ENCODE results near the gene GPATCH1. TPM values are rescaled to one million over a fixed set of nuclear protein-coding genes. Genes with fewer than 3 reads are reported as not detected.

Gene GPATCH1
- polyA plus RNA-seq, 1 donor from 2014 or later = 11.5 TPM

- Histone ChIP-seq H3K9ac (ENCODE audit: low read length) (no peak overlapping the region), H3F3A (ENCODE audit: insufficient read depth, low read length, poor library complexity, severe bottlenecking) (no peaks in the 10 kb centered on the region), H2AFZ (ENCODE audit: low read depth, low read length) (no peak overlapping the region), H3K36me3 (ENCODE audit: insufficient read depth, low read length) (no peaks in the 10 kb centered on the region), H3K4me2 (ENCODE audit: low read length) (no peak overlapping the region), H3K79me2 (replicated peaks; ENCODE audit: insufficient read depth, low read length) (peaks cover 5% of the 10 kb centered on the region), H3K9me3 (ENCODE audit: low read length) (no peaks in the 10 kb centered on the region), H3K9me2 (ENCODE audit: insufficient read depth, low read length) (no peaks in the 10 kb centered on the region), H3K4me3 (ENCODE audit: low read length) (no peak overlapping the region), H3K27me3 (ENCODE audit: insufficient read depth, low read depth, low read length) (no peaks in the 10 kb centered on the region), H3K27ac (ENCODE audit: low read length) (no peak overlapping the region), H4K20me1 (ENCODE audit: insufficient read depth) (peaks cover 4% of the 10 kb centered on the region)
- TF ChIP-seq, protein P1, sequence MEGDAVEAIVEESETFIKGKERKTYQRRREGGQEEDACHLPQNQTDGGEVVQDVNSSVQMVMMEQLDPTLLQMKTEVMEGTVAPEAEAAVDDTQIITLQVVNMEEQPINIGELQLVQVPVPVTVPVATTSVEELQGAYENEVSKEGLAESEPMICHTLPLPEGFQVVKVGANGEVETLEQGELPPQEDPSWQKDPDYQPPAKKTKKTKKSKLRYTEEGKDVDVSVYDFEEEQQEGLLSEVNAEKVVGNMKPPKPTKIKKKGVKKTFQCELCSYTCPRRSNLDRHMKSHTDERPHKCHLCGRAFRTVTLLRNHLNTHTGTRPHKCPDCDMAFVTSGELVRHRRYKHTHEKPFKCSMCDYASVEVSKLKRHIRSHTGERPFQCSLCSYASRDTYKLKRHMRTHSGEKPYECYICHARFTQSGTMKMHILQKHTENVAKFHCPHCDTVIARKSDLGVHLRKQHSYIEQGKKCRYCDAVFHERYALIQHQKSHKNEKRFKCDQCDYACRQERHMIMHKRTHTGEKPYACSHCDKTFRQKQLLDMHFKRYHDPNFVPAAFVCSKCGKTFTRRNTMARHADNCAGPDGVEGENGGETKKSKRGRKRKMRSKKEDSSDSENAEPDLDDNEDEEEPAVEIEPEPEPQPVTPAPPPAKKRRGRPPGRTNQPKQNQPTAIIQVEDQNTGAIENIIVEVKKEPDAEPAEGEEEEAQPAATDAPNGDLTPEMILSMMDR (IDR thresholded peaks at IDR 0.05; ENCODE audit: poor library complexity, severe bottlenecking) = no peak
- TF ChIP-seq SMC3 (conservative IDR thresholded peaks at IDR 0.05; ENCODE audit: poor library complexity) = no peak
- TF ChIP-seq EZH2 (IDR thresholded peaks at IDR 0.05; ENCODE audit: borderline replicate concordance, insufficient read depth, low read length, poor library complexity, severe bottlenecking) = no peak
- TF ChIP-seq MXI1 (conservative IDR thresholded peaks at IDR 0.05; ENCODE audit: poor library complexity, severe bottlenecking) = no peak
- TF ChIP-seq EP300 (conservative IDR thresholded peaks at IDR 0.05; ENCODE audit: poor library complexity, severe bottlenecking) = no peak
- no peak for TF ChIP-seq RAD21 (conservative IDR thresholded peaks at IDR 0.05)
- no peak for TF ChIP-seq TAF1 (IDR thresholded peaks at IDR 0.05; ENCODE audit: low read depth)
- TF ChIP-seq POLR2AphosphoS5 (IDR thresholded peaks at IDR 0.05) = no peak
- TF ChIP-seq, protein P2, sequence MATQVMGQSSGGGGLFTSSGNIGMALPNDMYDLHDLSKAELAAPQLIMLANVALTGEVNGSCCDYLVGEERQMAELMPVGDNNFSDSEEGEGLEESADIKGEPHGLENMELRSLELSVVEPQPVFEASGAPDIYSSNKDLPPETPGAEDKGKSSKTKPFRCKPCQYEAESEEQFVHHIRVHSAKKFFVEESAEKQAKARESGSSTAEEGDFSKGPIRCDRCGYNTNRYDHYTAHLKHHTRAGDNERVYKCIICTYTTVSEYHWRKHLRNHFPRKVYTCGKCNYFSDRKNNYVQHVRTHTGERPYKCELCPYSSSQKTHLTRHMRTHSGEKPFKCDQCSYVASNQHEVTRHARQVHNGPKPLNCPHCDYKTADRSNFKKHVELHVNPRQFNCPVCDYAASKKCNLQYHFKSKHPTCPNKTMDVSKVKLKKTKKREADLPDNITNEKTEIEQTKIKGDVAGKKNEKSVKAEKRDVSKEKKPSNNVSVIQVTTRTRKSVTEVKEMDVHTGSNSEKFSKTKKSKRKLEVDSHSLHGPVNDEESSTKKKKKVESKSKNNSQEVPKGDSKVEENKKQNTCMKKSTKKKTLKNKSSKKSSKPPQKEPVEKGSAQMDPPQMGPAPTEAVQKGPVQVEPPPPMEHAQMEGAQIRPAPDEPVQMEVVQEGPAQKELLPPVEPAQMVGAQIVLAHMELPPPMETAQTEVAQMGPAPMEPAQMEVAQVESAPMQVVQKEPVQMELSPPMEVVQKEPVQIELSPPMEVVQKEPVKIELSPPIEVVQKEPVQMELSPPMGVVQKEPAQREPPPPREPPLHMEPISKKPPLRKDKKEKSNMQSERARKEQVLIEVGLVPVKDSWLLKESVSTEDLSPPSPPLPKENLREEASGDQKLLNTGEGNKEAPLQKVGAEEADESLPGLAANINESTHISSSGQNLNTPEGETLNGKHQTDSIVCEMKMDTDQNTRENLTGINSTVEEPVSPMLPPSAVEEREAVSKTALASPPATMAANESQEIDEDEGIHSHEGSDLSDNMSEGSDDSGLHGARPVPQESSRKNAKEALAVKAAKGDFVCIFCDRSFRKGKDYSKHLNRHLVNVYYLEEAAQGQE (IDR thresholded peaks at IDR 0.05; ENCODE audit: borderline replicate concordance) = no peak
Observed at GRCh38 chr19:33086955-33087354, 6.0 kb downstream of the GPATCH1 start.

DNA sequence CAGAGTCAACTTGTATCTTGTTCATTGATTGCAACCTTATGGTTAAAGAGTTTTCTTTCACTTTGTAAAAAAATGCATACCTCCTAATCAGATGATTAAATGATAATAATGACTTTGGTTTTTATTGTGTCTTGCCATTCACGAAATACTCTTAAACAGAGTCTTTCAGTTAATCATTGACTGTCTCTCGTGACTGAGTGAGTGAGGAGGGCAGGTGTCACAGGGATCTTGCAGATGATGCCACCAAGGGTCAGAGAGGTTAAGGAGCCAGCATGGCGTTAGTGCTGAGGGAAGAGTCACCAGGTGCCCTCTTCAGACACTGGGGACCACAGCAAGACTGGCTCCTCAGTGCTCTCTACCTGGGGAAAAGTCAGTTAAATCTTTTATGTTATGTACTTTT is 8.0 kb downstream of the GPATCH1 start:
- no peak overlapping the region for H3K9ac ChIP-seq (ENCODE audit: low read length)
- no peaks in the 10 kb centered on the region for H3F3A ChIP-seq (ENCODE audit: insufficient read depth, low read length, poor library complexity, severe bottlenecking)
- TF ChIP-seq RAD21 (conservative IDR thresholded peaks at IDR 0.05) = no peak
- no peaks in the 10 kb centered on the region for H3K36me3 ChIP-seq (ENCODE audit: insufficient read depth, low read length)
- H2AFZ ChIP-seq (ENCODE audit: low read depth, low read length) = no peak overlapping the region
- H3K4me2 ChIP-seq (ENCODE audit: low read length) = no peak overlapping the region
- H3K4me3 ChIP-seq (ENCODE audit: low read length) = no peak overlapping the region
- no peak overlapping the region for H3K27ac ChIP-seq (ENCODE audit: low read length)
- H4K20me1 ChIP-seq (ENCODE audit: insufficient read depth) = peaks cover 4% of the 10 kb centered on the region
- no peaks in the 10 kb centered on the region for H3K27me3 ChIP-seq (ENCODE audit: insufficient read depth, low read depth, low read length)
- H3K9me3 ChIP-seq (ENCODE audit: low read length) = no peaks in the 10 kb centered on the region
- H3K79me2 ChIP-seq (replicated peaks; ENCODE audit: insufficient read depth, low read length) = no peaks in the 10 kb centered on the region
- H3K9me2 ChIP-seq (ENCODE audit: insufficient read depth, low read length) = no peaks in the 10 kb centered on the region

GRCh38 chr19:33090179-33090578 is 9.2 kb downstream of the GPATCH1 start:
- Histone ChIP-seq H3K36me3 (ENCODE audit: insufficient read depth, low read length) (no peaks in the 10 kb centered on the region), H3F3A (ENCODE audit: insufficient read depth, low read length, poor library complexity, severe bottlenecking) (no peaks in the 10 kb centered on the region), H3K79me2 (replicated peaks; ENCODE audit: insufficient read depth, low read length) (no peaks in the 10 kb centered on the region)

More at GRCh38 chr19:33090179-33090578, 9.2 kb downstream of the GPATCH1 start:
- peaks cover 4% of the 10 kb centered on the region for H4K20me1 ChIP-seq (ENCODE audit: insufficient read depth)
- no peak overlapping the region for H3K4me2 ChIP-seq (ENCODE audit: low read length)
- no peak overlapping the region for H3K27ac ChIP-seq (ENCODE audit: low read length)
- no peaks in the 10 kb centered on the region for H3K9me2 ChIP-seq (ENCODE audit: insufficient read depth, low read length)
- H2AFZ ChIP-seq (ENCODE audit: low read depth, low read length) = no peak overlapping the region
- H3K9me3 ChIP-seq (ENCODE audit: low read length) = no peaks in the 10 kb centered on the region
- TF ChIP-seq, protein P1 (IDR thresholded peaks at IDR 0.05; ENCODE audit: poor library complexity, severe bottlenecking) = no peak
- TF ChIP-seq EZH2 (IDR thresholded peaks at IDR 0.05; ENCODE audit: borderline replicate concordance, insufficient read depth, low read length, poor library complexity, severe bottlenecking) (no peak), RAD21 (conservative IDR thresholded peaks at IDR 0.05) (no peak), EP300 (conservative IDR thresholded peaks at IDR 0.05; ENCODE audit: poor library complexity, severe bottlenecking) (no peak), MXI1 (conservative IDR thresholded peaks at IDR 0.05; ENCODE audit: poor library complexity, severe bottlenecking) (no peak), SMC3 (conservative IDR thresholded peaks at IDR 0.05; ENCODE audit: poor library complexity) (no peak), TAF1 (IDR thresholded peaks at IDR 0.05; ENCODE audit: low read depth) (no peak), POLR2AphosphoS5 (IDR thresholded peaks at IDR 0.05) (no peak)
- TF ChIP-seq, protein P2 (IDR thresholded peaks at IDR 0.05; ENCODE audit: borderline replicate concordance) = no peak
- no peaks in the 10 kb centered on the region for H3K27me3 ChIP-seq (ENCODE audit: insufficient read depth, low read depth, low read length)
- no peak overlapping the region for H3K9ac ChIP-seq (ENCODE audit: low read length)
- no peak overlapping the region for H3K4me3 ChIP-seq (ENCODE audit: low read length)
